ENCODE results near the gene MKKS.

MKKS gene

DNA sequence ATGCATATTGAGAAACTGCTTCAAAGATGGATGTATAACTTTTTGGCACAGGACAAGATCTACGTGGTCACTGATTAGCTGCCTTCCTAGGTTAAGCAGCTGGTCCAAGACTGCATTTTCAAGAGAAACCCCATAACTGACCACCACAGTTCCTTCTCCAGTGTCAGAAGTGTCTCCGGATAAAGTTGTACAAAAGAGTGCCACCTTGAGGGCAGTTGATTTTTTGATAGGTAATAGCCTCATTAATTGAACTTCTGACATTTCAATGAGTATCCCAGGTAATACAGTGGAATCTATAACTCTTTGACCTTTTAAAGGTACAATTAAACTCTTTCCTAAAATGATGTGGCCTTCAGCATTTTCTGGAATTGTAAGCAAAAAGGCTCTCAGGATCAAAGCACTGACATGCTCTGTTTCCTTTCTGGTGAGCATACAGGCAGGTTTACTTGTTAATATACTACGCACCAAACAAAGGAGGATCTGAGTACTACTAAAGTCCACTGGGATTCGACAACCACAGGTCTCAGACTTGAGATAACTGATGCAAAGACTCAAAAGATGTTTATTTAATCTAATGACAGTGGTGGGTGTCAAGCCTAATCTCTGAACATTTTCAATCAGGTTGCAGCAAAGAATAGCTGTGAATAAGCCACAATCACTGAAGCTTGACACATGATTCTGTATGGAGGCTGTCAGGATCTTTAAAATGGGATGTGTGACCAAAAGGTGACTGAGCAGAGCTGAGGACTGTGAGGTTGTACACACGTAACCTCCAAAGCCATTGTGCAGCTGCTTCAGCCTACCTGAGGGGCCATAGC, 21.2 kb downstream of the MKKS start:
- TF ChIP-seq, protein P1, sequence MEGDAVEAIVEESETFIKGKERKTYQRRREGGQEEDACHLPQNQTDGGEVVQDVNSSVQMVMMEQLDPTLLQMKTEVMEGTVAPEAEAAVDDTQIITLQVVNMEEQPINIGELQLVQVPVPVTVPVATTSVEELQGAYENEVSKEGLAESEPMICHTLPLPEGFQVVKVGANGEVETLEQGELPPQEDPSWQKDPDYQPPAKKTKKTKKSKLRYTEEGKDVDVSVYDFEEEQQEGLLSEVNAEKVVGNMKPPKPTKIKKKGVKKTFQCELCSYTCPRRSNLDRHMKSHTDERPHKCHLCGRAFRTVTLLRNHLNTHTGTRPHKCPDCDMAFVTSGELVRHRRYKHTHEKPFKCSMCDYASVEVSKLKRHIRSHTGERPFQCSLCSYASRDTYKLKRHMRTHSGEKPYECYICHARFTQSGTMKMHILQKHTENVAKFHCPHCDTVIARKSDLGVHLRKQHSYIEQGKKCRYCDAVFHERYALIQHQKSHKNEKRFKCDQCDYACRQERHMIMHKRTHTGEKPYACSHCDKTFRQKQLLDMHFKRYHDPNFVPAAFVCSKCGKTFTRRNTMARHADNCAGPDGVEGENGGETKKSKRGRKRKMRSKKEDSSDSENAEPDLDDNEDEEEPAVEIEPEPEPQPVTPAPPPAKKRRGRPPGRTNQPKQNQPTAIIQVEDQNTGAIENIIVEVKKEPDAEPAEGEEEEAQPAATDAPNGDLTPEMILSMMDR (IDR thresholded peaks at IDR 0.05; ENCODE audit: borderline replicate concordance, control extremely low read depth, extremely low read depth, insufficient read depth, missing control alignments): no peak
- in situ Hi-C loops (cut with MboI; ENCODE audit: low sequenced_read_pairs, unreplicated experiment): no loop called here
- no peak for DNase-seq (ENCODE audit: low spot score)

DNA sequence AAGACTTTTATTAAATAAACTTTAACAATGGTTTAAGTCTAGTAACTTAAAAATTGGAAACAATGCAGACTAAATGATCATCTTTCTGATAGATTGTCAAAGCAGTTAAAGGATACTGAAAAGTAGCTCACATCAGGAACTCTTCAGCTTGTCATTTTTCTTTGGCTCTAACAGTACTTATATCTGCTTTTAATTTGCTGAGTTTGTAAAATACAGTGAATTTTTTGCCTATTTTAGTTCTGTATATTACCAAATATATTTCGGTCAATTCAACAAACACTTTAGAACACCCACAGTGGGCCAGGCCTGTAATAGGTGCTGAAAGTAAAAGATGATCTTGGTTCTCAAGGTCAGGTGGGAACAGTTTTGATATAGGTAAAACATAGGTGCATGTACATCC, 22.3 kb downstream of the MKKS start:
- in situ Hi-C loops (cut with MboI; ENCODE audit: low sequenced_read_pairs, unreplicated experiment): no loop called here
- DNase-seq (ENCODE audit: low spot score): no peak
- TF ChIP-seq, protein P1 (IDR thresholded peaks at IDR 0.05; ENCODE audit: borderline replicate concordance, control extremely low read depth, extremely low read depth, insufficient read depth, missing control alignments): no peak

- no peak for DNase-seq (ENCODE audit: low spot score)
- in situ Hi-C loops (cut with MboI; ENCODE audit: low sequenced_read_pairs, unreplicated experiment): no loop called here
- TF ChIP-seq, protein P1 (IDR thresholded peaks at IDR 0.05; ENCODE audit: borderline replicate concordance, control extremely low read depth, extremely low read depth, insufficient read depth, missing control alignments): no peak
Observed at GRCh38 chr20:10408108-10408813, 25.8 kb downstream of the MKKS start.

- in situ Hi-C loops (cut with MboI; ENCODE audit: low sequenced_read_pairs, unreplicated experiment): no loop called here
- TF ChIP-seq, protein P1 (IDR thresholded peaks at IDR 0.05; ENCODE audit: borderline replicate concordance, control extremely low read depth, extremely low read depth, insufficient read depth, missing control alignments): no peak
- DNase-seq (ENCODE audit: low spot score): no peak
Observed at GRCh38 chr20:10404959-10405530, 29.0 kb downstream of the MKKS start.

DNA sequence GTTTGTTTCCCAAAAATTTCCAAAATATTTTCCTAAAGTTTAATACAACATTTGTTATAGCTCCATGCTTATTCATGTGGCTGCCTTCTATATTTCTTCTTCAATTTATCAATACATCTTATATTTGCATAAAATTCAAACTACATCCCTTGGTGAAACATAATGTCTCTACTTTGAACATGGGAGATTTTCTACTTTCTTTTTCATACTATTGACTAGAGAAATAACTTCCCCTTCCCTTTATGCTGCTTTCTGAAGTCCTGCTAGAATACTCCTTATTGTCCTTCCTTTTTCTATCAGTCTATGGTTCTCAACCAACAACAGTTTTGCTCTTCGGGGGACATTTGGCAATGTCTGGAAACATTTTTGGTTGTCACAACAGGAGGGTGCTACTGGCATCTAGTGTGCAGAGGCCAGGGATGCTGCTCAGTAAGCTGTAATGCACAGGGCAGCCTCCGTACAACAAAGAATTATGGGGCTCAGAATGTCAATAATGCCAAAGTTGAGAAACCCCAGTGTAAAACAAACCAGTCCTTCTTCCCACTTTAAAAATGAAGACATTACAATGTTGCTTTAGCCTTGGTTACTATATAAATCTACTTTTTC, 29.9 kb downstream of the MKKS start:
- in situ Hi-C loops (cut with MboI; ENCODE audit: low sequenced_read_pairs, unreplicated experiment): no loop called here
- no peak for DNase-seq (ENCODE audit: low spot score)
- TF ChIP-seq, protein P1 (IDR thresholded peaks at IDR 0.05; ENCODE audit: borderline replicate concordance, control extremely low read depth, extremely low read depth, insufficient read depth, missing control alignments): no peak

DNA sequence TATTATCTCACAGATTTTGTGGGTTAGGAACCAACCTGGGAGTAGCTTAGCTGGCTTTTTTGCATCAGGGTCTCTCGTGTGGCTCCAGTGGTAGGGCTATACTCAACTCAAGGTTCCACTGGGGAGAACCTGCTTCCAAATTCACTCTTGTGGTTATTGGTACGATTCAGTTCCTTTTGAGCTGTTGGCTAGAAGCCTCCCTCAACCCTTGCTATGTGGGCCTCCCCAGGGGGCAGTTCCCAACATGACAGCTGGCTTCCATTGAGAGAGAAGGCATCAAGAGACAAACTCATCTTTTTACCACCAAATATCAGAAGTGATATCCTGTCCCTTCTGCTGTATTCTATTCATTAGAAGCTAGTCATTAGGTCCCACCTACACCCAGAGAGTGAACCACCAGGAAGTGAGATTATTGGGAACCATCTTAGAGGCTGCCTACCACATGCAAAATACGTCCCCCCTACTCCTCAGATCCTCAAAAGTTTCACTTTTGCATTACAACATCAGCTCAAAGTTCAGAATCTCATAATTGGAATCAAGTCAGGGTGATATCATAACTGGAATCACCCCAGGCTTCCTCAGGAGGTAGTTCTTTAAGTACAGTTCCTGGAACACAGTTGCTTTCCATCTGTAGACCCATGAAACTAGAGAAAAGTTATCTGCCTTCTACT, 30.9 kb downstream of the MKKS start:
- in situ Hi-C loops (cut with MboI; ENCODE audit: low sequenced_read_pairs, unreplicated experiment): no loop called here
- no peak for DNase-seq (ENCODE audit: low spot score)
- TF ChIP-seq, protein P1 (IDR thresholded peaks at IDR 0.05; ENCODE audit: borderline replicate concordance, control extremely low read depth, extremely low read depth, insufficient read depth, missing control alignments): no peak

All from GM13976 (cell line).